ENCODE results near the gene RUNX3.

DNA sequence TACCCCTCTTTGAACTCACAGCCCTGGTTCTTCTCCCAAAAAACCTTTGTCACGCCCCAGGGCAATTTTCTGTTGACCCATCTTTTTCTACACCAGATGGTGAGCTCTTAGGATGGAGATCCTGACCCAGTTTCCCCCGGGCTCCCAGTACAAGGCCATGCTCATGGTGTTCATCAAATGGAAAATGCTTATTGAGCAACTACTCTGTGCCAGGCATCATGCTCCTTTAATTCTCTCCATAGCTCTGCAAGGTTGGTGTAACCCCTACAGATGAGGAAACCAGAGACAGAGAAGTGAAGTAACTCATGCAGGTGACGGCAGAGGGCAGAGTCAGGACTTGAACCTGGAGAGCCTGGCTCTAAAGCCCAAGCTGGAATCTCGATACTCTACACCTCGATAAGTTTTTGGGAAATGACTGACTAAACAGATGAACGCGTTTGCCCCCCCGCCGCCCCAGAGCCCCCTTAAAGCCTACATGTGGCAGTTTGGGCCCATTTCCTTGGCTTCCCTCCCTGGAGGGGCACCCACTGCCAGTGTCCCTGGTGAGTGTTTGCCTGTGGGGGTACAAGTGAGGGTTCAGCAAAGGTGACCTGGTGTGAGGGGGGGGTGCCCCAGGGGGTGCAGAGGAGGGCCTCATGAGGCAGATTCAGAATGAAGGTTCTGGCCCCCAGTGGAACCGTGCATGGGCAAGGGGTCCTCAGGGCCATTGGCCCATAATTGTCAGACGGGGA, 30.2 kb upstream of the RUNX3 start:
- TF ChIP-seq, protein P1, sequence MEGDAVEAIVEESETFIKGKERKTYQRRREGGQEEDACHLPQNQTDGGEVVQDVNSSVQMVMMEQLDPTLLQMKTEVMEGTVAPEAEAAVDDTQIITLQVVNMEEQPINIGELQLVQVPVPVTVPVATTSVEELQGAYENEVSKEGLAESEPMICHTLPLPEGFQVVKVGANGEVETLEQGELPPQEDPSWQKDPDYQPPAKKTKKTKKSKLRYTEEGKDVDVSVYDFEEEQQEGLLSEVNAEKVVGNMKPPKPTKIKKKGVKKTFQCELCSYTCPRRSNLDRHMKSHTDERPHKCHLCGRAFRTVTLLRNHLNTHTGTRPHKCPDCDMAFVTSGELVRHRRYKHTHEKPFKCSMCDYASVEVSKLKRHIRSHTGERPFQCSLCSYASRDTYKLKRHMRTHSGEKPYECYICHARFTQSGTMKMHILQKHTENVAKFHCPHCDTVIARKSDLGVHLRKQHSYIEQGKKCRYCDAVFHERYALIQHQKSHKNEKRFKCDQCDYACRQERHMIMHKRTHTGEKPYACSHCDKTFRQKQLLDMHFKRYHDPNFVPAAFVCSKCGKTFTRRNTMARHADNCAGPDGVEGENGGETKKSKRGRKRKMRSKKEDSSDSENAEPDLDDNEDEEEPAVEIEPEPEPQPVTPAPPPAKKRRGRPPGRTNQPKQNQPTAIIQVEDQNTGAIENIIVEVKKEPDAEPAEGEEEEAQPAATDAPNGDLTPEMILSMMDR (optimal IDR thresholded peaks at IDR 0.05 in 1 of 3, IDR thresholded peaks at IDR 0.05 in 1 of 3, conservative IDR thresholded peaks at IDR 0.05 in 1 of 3; ENCODE audit: extremely low read depth in 1 of 3, insufficient read depth in 2 of 3, low read length in 3 of 3), result no peak
- TF ChIP-seq EZH2 (IDR thresholded peaks at IDR 0.05; ENCODE audit: low read length), result no peak

Data from keratinocyte (primary cell).